Activated B cell treated with CpG ODN at 0.5 μM for 24 hours (primary cell): ENCODE data around the gene ANKRD11. TPM values are rescaled to one million over a fixed set of nuclear protein-coding genes. Genes with fewer than 3 reads are reported as not detected.

Source experiments
- ATAC-seq: fragments of 200-7000 bp; cut with Tn5 transposase; one replicate; pipeline ENCODE4 v1.10.0; 2021; ENCODE audit warnings: low read depth, mild to moderate bottlenecking, moderate library complexity
- CTCF ChIA-PET: fragments of 350-600 bp; sonication (Branson Sonifier 250); formaldehyde crosslinking; loops from one replicate; lab custom pipeline; 2021; ENCODE audit warnings: antibody characterized with exemption; lab: Charles Lee
- POLR2A ChIA-PET: fragments of 350-600 bp; sonication (Branson Sonifier 250); formaldehyde crosslinking; loops from one replicate; lab custom pipeline; 2021; ENCODE audit warnings: antibody characterized with exemption; lab: Charles Lee
- DNase-seq: peaks from one replicate; pipeline ENCODE4 v3.0.0; 2022
- H3K27ac Mint-ChIP-seq: one replicate; pipeline ENCODE4 v1.8.0; 2020; ENCODE audit warnings: mixed read lengths
- H3K27me3 Mint-ChIP-seq: one replicate; pipeline ENCODE4 v1.8.0; 2021; ENCODE audit warnings: mixed read lengths
- H3K36me3 Mint-ChIP-seq: one replicate; pipeline ENCODE4 v1.8.0; 2021; ENCODE audit warnings: low read depth, mixed read lengths
- H3K4me1 Mint-ChIP-seq: one replicate; pipeline ENCODE4 v1.8.0; 2021; ENCODE audit warnings: mixed read lengths
- H3K4me3 Mint-ChIP-seq: one replicate; pipeline ENCODE4 v1.8.0; 2020; ENCODE audit warnings: mild to moderate bottlenecking, mixed read lengths
- H3K9me3 Mint-ChIP-seq: one replicate; pipeline ENCODE4 v1.8.0; 2020; ENCODE audit warnings: mixed read lengths
- intact Hi-C: fragments of 100-400 bp; cut with micrococcal nuclease; formaldehyde crosslinking; loops from one replicate; pipeline ENCODE4 v1.15.1; 2024
- total RNA-seq: library from RNA; stranded (reverse); gene quantifications from 2 replicates; pipeline ENCODE4 v1.2.3, GENCODE V29; 2022
- TF ChIP-seq, protein P1 (sequence below): fragments of 200-600 bp; IDR thresholded peaks from one replicate; pipeline ENCODE4 v1.8.0; 2022; ENCODE audit warnings: antibody characterized with exemption, mild to moderate bottlenecking

Gene ANKRD11
- total RNA-seq, 1 donor from 2014 or later: 243 TPM

DNA sequence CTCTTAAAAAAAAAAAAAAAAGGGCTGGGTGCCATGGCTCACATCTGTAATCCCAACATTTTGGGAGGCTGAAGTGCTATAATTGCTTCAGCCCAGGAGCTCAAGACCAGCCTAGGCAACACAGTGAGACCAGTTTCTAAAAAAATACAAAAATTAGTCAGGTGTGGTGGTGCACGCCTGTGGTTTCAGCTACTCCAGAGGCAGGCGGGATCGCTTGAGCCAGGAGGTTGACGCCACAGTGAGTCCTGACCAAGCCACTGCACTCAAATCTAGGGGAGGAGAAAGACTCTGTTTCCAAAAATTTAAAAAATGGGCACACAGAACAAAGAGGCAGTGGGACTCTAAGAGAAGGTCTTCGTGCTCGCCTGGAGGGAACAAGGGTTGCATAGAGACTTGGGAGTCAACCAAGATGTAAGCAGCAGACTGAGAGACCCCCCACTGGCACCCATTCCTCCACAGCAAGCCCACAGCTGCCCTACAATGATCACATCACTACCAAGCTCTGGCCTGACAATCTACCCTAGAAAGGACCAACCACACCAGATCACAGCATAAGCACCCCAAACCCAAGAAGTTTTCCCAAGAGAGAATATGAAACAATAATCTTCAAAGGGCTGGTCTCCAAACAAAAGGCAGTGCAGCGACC, 121.6 kb downstream of the ANKRD11 start:
- DNase-seq: no peak
- Mint-ChIP-seq H3K4me3 (peak overlapping the region; percentile 28), H3K9me3 (no peaks in the 10 kb centered on the region), H3K27ac (no peak overlapping the region), H3K36me3 (peaks cover 39% of the 10 kb centered on the region), H3K4me1 (peaks cover 84% of the 10 kb centered on the region), H3K27me3 (no peaks in the 10 kb centered on the region)
- ChIA-PET CTCF (no interaction called here), POLR2A (interaction anchor here (0.7 kb wide), 3 partner anchors 12 to 76 kb away, joined by 6 to 9 read pairs (median 7); no protein-coding TSS in a partner anchor)
- intact Hi-C loops: loop anchor here (5.0 to 10.0 kb wide), 3 partner anchors 34 to 64 kb away; no protein-coding TSS in a partner anchor
- peak; percentile 25 for ATAC-seq
- TF ChIP-seq, protein P1, sequence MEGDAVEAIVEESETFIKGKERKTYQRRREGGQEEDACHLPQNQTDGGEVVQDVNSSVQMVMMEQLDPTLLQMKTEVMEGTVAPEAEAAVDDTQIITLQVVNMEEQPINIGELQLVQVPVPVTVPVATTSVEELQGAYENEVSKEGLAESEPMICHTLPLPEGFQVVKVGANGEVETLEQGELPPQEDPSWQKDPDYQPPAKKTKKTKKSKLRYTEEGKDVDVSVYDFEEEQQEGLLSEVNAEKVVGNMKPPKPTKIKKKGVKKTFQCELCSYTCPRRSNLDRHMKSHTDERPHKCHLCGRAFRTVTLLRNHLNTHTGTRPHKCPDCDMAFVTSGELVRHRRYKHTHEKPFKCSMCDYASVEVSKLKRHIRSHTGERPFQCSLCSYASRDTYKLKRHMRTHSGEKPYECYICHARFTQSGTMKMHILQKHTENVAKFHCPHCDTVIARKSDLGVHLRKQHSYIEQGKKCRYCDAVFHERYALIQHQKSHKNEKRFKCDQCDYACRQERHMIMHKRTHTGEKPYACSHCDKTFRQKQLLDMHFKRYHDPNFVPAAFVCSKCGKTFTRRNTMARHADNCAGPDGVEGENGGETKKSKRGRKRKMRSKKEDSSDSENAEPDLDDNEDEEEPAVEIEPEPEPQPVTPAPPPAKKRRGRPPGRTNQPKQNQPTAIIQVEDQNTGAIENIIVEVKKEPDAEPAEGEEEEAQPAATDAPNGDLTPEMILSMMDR: no peak

DNA sequence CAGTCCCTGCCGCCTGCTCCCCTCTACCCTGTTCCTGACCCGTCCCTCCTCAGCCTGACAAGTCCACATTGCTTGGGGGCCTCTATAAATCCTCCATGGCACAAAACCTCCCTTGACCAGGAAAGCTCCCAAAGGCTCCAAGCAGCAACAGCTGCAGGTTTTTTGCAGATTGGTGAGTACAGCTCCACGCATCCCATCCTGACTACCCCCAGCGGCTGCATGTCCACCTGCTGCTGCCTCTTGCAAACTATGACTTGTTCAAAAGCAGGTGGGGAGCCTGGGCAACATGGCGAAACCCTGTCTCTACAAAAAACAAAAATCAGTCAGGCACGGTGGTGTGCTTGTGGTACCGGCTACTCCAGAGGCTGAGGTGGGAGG, 122.8 kb downstream of the ANKRD11 start:
- CTCF ChIA-PET: no interaction called here
- Mint-ChIP-seq H3K9me3 (no peaks in the 10 kb centered on the region), H3K4me1 (peaks cover 85% of the 10 kb centered on the region), H3K4me3 (no peak overlapping the region), H3K27me3 (no peaks in the 10 kb centered on the region), H3K27ac (no peak overlapping the region), H3K36me3 (peaks cover 28% of the 10 kb centered on the region)
- TF ChIP-seq, protein P1: no peak
- DNase-seq (no peak), ATAC-seq (no peak)
- intact Hi-C loops: loop anchor here (5.0 to 10.0 kb wide), 3 partner anchors 35 to 63 kb away; no protein-coding TSS in a partner anchor
- POLR2A ChIA-PET: no interaction called here

DNA sequence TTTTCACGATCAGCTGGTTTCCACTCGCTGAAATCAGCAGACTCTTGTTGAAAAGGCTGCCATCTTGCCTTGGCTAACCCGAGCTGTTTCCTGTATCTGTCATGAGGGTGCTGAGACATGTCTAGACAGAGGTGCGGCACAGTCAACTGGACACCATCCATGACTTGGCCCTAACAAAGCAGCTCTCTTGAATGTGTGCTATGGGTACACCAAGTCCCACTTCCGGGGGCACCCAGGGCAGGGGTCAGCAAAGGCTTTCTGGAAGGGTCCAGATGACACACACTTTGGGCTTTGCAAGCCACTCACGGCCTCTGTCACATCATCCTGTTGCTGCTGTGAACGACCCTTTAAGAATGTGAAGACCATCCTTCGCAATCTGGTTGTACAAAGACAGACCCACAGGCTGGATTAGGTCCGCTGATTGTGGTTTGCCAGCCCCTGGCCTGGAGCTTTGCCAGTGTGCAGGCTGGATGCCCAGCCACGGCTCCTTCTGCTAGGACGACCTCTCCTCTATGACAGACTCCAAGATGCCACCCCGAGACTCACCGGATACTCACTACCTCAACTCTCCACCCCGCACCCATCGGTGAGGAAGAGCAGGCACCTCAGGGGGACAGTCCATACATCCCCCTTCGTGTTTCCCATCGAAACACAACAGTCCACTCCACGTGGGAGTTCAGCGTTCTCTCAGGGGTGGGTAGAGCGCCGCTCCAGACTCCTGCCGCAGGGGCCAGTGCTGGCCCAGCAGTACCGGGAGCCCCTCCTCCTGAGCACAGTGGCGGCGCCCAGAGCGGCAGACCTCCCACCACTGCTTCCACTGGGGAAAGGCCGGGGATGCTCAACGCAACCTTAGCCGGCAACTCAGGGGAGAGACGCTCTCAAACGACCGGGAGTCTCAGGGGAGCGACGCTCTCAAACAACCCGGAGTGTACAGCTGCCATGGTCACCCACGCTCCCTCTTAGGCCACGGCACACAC, 123.5 kb downstream of the ANKRD11 start:
- no peak for ATAC-seq
- Mint-ChIP-seq H3K27ac (no peak overlapping the region), H3K27me3 (no peaks in the 10 kb centered on the region), H3K36me3 (peaks cover 24% of the 10 kb centered on the region), H3K4me3 (no peak overlapping the region), H3K4me1 (peaks cover 90% of the 10 kb centered on the region), H3K9me3 (no peaks in the 10 kb centered on the region)
- intact Hi-C loops: loop anchor here (5.0 to 10.0 kb wide), 3 partner anchors 35 to 62 kb away; no protein-coding TSS in a partner anchor
- CTCF ChIA-PET: no interaction called here
- POLR2A ChIA-PET: no interaction called here
- no peak for DNase-seq
- TF ChIP-seq, protein P1: no peak

DNA sequence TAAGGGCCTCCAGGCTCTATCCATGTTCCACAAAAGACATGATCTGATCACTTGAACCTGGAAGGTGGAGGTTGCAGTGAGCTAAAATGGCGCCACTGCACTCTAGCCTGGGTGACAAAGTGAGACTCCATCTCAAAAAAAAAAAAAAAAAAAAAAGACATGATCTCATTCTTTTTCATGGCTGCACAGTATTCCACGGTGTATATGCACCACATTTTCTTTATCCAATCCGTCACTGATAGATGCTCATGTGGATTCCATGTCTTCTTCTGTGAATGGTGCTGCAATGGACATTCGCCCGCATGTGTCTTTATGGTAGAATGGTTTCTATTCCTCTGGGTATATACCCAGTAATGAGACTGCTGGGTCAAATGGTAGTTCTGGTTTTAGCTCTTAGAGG, 124.4 kb downstream of the ANKRD11 start:
- DNase-seq (no peak), ATAC-seq (no peak)
- CTCF ChIA-PET: no interaction called here
- peaks cover 94% of the 10 kb centered on the region for H3K4me1 Mint-ChIP-seq
- H3K36me3 Mint-ChIP-seq: peaks cover 19% of the 10 kb centered on the region
- intact Hi-C loops: loop anchor here (5.0 to 10.0 kb wide), 3 partner anchors 36 to 61 kb away; no protein-coding TSS in a partner anchor
- no peaks in the 10 kb centered on the region for H3K9me3 Mint-ChIP-seq
- POLR2A ChIA-PET: interaction anchor here (0.6 kb wide), 1 partner anchor 393 kb away, joined by 3 read pairs; no protein-coding TSS in a partner anchor
- no peak overlapping the region for H3K27ac Mint-ChIP-seq
- H3K27me3 Mint-ChIP-seq: no peaks in the 10 kb centered on the region
- TF ChIP-seq, protein P1: no peak
- H3K4me3 Mint-ChIP-seq: no peak overlapping the region
